Ureter (tissue), 1 donor: ENCODE results near the gene CTNNB1. TPM values are rescaled to one million over a fixed set of nuclear protein-coding genes. Genes with fewer than 3 reads are reported as not detected.

Experiments
- DNase-seq: peaks from one replicate; pipeline ENCODE4 v3.0.0-alpha.2; 2020; ENCODE audit warnings: low spot score
- total RNA-seq: library from RNA; stranded (reverse); gene quantifications from one replicate; pipeline ENCODE4 v1.2.4, GENCODE V29; 2023
- donor health status: DM: yes; HTN: yes; CAD: no.

Gene CTNNB1
- 335 TPM for total RNA-seq

DNA sequence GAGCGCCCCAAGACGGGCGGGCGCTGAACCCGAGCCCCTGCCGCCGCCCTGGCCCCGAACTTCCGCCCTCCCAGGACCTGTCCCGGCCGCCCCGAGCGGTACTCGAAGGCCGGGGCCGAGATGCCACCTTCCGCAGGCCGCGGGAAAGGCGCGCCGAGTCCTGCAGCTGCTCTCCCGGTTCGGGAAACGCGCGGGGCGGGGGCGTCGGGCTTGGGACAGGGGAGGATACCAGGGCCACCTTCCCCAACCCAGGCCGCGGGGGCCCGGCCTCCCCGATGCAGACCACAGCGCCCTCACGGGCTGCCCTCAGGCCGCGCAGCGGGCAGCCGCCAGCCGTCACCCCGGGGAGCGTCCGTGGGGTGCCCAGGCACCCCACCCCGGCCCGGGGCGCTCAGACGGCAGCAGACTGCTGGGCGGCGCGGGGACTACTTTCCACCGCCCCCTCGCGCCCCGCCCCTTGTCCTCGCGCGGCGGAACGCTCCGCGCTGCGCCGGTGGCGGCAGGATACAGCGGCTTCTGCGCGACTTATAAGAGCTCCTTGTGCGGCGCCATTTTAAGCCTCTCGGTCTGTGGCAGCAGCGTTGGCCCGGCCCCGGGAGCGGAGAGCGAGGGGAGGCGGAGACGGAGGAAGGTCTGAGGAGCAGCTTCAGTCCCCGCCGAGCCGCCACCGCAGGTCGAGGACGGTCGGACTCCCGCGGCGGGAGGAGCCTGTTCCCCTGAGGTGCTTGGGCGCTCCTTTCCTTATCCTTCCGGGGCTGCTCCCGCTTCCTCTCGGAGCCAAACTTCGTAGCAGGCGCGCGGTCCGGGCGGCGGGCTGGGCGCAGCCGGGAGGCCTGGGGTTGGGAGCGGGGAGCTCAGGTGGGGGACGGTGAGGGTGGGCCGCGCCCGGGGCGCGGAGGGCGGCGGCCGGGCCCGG is at the start of gene CTNNB1:
TSS of gene CTNNB1 (plus strand) at position 556 of the 916 bp plus-strand sequence. CDS start 24,564 bp downstream, outside the sequence.
- peak; percentile 95 for DNase-seq

DNA sequence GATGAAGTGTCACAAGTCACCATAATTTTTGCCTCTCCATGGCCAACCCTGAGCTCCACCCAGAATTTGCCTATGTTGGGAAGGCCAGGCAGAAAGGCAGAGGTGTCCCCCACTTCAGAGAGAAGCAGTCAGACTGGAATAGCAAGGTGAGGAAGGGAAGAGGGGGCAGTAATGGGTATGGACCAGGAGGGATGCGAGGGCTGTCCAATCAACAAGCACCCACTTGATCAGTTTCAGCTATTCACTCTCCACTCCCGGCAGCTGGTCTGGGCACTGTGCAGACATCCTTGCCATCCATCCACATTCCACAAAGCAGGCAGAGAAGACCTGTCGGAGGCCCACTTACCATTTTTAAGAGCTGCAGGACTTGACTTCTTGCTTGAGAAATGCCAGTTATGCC is 43.5 kb upstream of the CTNNB1 start:
- no peak for DNase-seq

DNA sequence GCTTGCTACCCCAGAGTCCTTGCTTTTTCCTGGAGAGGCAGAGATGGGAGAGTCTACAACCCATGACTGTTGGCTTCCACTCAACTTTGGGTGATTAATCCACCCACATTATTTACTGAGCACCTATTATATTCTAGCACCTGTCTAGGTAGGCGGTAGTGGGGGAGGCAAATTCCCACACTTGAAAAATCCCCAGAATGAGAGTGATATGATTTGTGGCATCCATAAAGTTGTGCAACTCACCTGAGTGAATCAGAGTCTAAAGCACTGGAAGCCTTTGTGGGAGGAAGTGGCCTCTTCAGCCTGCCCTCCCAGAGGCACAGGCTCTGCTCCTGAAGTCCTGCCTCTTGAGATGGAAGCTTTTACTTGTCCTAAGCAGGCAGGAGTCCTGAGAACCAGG is 40.4 kb upstream of the CTNNB1 start:
- no peak for DNase-seq

DNA sequence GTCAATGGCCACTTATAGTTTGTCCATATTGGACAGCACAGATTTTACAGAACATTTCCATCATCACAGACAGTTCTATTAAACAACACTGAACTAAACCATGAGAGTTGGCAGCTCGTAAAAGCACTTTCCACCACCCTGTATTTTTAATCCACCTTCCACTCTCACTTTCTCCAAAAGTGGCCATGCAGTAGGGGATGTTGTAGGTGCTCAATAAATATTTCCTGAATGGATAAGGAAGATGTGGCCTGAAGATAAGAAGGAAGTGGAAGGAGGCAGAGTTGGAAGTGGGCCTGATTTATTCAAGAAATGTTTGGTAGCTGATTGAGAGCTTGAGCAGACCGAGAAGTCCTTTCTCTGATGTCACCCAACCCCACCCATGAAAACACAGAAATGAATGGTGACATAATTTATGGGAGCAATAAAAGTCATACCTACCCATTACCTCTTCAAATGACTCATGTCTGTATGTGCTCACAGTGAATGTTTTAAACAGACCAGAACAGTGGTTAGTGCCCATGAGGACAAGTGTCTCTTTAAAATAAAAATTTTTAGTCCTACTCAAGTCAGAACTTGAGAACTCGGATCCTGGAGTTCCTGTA is 39.6 kb upstream of the CTNNB1 start:
- no peak for DNase-seq

DNA sequence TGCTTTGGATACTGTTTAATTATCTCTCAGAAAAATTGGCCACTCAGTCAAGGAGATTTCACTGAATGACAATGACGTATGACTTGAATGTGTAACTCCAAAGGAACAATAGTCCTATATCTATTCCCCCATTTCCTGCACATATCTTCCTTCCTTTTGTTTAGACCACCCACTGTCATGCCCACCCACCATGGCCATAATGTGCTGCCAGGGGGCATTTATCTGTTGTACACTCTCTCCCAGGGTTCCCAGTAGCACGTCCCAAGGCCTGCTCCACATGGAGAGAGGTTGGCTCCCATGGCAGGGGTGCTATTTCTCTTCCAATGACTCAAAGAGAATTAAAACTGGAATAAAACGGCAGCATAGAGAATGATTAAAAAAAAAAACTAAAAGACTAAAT is 36.8 kb upstream of the CTNNB1 start:
- no peak for DNase-seq

DNA sequence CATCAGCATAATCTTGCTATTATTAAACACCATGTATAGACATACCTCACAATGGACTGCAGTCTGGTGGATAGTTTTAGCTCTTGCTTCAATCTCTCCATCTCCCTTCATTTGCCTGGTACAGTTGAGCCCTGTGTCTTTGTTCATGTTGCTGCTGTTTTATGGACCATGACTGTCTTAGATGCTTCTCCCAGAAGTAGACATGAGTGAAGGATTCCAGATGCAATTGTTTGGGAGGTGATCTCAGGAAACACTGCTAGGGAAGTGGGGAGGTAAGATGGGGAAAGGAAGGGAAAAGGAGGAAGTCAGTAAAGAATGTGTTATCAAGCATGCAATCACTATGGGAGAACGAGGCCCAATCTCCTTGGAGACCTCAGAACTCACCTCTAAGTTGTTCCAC is 36.3 kb upstream of the CTNNB1 start:
- DNase-seq = no peak

DNA sequence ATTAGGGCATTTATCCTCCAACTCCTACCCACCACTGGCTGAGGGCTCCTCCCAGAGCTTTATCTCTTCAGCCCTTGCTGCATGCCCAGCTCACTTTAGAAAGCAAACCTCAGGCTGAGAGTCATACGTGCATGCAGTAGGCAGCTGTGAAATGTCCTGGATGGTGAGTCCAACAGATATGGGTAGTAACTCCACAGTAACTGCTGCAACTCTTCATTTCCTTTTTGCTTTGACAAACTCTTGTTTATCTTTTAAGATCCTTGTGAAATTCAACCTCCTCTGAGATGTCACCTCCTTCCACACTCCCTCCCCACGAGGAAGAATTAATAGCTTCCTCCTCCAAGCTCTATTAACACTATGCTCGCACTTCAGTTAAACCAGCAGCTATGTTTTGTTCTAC is 35.9 kb upstream of the CTNNB1 start:
- no peak for DNase-seq

DNA sequence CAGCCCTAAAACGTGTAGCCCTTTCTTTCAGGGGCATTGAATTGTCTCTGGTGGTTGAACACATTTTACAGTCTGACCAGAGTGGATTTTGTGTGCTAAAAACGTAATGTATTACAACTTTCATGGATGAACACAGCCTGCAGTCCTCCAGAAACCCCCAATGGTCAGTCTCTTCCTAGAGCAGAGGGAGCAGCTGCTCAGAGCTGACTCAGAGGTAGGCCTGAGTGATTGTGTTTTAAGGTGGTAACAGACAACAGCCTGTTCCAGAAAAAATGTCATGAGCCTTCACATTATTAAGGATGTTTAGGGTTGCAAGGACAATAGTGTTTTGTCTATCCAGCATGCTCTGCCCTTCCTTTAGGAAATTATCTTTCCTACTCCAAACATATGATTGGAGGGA is 34.5 kb upstream of the CTNNB1 start:
- no peak for DNase-seq

DNA sequence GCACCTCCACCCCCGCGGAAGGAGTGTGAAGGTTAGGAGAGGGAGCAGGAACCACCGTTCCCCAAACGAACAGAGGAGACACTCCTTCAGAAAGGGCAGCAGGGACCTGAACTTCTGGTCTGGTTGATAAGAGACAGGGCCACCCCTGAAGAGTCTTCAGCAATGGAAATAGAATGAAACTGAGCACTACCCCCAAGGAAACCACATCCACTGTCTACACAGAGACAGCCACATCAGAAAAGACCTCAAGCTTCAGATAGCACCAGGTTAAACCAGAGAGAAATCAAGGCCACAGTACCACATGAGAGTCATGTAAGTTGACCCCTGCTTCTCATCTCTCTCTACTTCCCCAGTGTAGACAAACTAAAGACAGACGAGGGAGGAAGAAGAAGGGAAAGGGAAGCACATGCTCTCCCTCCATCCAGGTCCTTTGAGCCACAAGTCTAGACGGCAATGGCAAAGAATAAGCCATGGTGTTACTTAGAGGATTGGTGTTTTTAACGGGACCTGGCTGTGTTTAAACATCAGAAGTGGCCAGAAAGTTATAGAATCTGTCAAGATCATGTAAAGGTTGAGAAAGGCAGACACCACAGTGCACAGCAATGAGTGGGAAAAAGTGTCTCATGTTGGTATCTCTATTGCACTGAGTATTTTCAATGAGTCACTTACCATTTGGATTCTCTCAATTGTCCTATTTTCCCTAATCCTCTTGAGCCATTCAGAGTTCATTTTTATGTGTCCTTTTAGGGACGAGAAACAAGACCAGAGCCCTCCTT is 31.4 kb upstream of the CTNNB1 start:
- no peak for DNase-seq

DNA sequence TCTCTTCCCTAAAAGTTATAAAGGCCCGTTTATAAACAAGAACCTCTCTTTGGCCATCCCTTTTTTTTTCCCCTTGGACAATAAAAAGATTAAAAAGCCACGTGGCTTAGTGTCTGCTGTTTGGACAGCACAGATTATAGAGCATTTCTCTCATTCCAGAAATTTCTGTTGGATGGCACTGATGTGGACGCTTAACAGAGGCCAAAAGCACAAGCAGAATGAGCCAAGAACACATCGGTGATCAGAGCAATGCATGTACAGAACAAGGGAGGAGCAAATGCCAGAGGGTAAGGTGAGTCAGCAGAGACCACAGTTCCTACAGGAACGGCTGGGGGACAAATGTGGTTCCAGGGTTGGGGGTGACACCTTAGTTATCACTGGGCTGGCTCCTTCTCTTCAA is 30.3 kb upstream of the CTNNB1 start:
- no peak for DNase-seq

DNA sequence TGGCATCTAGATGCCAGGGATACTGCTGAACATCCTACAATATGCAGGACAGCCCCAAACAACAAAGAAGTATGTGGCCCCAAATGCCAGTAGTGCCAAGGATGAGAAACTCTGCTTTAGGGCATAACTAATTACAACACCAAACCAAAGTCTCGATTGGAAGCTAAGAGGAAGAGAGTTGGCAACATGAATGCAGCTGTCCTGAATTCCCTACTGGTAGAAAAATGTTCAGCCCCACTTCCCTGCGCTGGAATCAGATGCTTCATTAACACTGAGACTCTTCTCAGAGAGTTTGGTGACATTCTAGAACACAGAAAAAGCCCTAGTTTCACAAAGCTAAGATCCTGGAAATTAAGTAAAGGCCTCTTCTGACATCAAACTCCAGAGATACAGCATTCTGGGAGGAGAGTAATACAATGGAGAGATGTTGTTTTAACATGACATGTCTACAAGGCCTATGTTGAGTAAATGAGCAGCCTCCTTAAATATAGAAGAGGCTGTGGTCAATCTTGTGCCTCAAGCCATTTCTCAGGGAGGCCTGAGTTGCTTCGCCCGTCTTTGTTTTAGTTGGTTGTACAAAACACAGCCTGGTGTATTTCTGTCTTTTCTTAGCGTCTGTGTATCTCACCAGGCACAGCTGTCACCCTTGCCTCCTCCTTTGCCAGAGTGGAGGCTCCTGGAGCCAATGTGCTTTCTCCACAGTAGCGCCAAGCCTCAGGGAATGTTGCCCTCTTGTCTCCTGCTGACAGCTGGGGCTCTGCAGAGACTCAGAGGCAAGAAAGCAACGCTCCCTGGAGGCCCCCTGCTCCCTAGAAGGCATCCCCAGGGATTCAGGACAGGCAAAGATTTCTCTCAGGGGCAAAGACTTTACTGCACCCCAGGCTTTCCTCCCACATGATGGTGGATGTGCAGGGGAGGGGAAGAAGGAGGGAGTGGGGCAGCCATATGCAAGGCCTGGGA is 25.1 kb upstream of the CTNNB1 start:
- no peak for DNase-seq

DNA sequence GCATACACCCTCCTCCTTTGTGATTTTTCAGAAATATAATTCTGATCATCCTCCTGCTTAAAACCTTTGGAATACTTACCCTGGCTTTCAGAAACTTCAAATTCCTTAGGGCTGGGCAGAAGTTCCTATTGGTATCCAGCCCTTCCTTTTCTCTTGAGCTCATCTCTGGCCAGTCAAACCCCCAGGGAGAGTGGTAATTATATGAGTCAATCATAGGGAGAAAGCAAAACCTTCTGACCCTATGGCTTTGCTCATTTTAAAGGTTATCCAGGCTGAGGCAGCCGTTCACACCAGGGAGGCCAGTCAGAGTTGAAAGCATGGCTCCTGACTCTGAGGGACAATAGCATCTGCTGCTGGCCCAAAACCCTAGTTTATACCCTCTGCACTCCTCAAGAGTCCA is 23.9 kb upstream of the CTNNB1 start:
- no peak for DNase-seq

DNA sequence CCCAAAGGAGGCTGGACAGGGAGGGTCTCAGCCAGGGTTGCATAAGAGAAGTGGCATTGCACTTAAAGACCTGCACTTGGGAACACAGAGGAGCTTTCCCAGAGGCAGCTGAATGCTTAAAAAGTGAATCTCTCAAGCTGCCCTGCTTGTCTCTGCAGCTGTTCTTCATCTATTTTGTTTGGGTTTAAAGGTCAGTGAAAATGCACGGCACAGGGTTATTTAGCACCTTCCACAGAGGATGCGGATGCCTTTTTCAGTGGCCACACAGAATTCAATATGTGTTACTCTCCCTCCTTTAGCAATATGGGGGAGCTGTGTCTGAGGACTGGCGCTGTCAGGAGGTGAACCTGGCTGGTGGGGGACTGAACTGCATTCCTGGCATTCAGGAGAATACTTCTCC is 22.7 kb upstream of the CTNNB1 start:
- DNase-seq = no peak

DNA sequence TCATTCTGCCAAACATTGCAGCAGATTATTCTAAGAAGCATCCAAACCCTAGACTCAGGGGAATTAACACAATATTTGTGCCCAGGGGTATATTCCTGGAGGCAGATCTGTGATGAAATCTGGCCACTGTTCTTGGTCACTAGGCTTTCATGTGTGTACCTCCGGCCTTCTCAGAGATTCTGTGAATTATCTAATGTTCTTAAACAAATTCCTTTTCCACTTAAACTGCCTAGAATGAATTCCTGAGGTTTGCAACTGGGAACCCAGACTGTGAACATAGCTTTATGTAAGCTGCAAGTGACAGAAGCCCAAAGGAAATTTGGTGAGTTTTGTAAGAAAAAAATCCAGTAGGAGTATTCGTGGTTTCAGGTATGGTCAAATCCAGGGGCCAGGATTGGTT is 20.7 kb upstream of the CTNNB1 start:
- no peak for DNase-seq

DNA sequence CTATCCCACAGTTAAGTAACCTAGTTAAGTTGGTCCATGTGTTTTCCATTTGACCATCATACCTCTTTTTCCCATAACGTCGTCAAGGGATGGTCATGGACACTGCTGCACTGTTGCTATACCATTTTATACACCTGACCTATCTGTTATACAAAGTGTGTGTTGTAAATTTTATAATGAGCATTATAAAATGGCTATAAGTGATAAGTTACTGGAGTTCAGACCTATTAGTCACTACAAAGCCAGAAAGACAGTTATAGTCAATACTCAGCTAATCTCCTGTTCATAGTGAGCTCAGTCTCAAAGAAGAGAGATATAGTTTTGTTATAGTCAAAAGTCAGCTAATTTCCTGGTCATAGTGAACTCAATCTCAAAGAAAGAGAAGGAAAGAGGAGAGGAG is 18.9 kb upstream of the CTNNB1 start:
- no peak for DNase-seq

DNA sequence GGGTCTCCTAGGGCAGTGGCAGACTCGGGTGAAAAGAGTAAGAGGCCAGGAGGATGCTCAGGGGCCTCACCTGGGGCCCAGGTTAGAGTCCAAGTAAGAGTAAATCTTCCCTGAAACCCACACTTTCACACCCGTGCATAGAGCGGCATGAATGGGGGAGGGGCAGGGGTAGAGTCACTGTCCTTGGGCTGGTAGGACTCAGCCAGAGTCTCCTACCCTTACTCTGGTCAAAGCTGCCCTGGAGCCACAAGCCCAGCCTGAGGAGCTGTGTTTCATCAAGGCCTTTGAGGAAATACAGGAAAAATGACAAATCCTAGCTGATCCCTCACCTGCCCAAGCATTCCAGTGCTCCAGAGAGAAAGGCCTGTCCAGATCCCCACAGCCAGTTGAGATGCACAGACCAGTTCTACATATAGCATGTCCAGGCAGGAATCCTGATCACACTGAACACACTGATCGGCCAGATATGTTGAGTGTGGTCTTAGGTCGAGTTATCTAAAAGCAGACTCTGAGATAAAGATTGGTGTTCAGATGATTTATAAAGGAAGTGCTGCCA is 16.7 kb upstream of the CTNNB1 start:
- no peak for DNase-seq

DNA sequence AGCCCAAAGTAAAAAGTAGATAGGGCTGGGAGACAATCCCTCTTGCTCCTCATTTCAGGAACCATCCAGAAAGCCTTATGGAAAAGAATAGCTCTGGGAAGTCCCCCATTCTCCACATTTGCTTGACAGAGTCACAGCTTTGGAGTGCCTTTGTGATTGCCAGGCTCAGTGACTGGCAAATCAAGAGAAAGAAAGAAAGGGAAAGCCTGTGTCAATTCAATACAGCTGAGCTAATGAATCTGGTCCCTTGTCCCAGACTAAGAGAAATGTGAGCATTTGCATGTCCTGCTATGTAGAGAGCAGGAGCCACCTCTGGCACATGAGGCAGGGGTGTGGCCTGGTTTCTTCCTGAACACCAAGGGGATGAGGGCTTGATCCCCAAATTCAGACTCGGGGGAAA is 14.9 kb upstream of the CTNNB1 start:
- DNase-seq = no peak

DNA sequence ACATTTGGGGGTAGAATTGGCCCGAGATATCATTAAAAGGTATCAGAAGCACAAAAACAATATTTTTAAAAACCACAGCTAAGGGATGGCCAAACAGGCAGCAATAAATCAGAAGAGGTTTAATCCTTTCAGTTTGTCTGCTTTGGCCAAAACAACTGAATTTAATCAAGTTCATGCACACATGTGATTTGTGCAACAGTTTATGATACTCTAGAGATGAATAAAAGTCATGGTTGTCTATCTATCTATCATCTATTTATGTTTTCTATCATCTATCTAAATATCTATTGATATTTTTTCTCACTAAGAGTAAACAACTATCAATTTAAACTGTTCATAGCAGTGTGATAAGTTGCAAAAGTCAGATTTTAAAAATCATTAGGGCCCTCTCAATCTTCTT is 13.0 kb upstream of the CTNNB1 start:
- DNase-seq = no peak

DNA sequence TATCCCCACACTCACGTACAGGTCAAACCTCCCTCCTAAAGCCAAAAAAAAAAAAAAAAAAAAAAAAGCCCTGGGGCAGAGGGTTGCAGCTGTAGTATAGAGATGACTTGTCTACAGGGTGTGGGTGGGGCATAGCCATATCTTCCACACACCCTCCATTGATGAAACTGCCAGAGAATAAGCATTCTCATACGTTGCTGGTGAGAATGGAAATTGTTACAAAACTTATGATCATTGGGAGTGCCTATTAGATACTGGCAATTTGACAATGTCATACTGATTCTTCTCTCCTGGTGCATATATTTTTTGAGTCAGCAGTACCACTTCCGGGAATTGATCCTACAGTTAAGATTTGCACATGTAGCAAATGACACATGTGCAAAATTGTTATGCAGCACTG is 11.0 kb upstream of the CTNNB1 start:
- DNase-seq = no peak

DNA sequence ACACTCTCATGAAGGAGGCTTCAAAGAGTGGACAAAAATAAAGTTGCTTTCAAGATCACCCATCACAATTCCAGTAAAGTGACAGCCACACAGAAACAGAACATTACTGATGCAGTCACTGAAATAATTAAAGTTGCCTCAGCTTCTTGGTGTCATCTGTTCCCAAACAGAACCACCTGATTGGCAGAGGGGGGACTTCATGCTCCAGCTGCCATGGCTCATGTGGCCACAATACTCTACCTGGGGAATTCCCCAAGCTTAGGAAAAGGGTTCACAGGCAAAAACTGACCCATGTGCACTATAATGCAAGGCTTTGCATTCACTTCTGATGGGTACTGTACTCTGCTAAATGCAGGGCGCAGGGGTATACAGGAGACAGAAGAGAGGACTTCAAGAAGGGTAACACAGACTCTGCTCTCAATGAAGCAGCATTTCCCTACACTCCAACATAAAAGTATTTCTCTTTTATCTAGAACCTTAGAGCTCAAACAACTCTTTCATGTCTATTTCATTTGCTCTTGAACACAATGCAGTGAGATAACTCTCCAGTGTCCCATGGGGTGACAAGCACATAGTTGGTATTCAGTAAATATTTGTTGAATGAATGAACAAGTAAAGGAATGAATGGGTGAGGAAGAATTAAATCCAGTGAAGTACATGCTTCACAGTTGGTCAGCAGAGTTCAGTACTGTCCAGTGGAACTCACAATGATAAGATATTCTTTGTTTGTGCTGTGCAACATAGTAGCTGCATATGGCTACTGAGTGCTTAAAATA is 8.6 kb upstream of the CTNNB1 start:
- no peak for DNase-seq
